HG03280 (cell line): ENCODE data around the gene OSBPL3.
A peak's percentile ranks its signal among the peaks of the same experiment; 100 is the strongest.
"Not testable (repeated sequence)": the region's sequence is repeated elsewhere in the genome, so short reads cannot be mapped to it uniquely, and the experiment has no call there.

Experiments
- ATAC-seq: cut with Tn5 transposase; IDR thresholded peaks from one replicate; pipeline ENCODE4 v1.9.1; 2021; ENCODE audit warnings: mild to moderate bottlenecking, moderate library complexity; ENCODE audit not compliant: unreplicated experiment

The OSBPL3 gene

DNA sequence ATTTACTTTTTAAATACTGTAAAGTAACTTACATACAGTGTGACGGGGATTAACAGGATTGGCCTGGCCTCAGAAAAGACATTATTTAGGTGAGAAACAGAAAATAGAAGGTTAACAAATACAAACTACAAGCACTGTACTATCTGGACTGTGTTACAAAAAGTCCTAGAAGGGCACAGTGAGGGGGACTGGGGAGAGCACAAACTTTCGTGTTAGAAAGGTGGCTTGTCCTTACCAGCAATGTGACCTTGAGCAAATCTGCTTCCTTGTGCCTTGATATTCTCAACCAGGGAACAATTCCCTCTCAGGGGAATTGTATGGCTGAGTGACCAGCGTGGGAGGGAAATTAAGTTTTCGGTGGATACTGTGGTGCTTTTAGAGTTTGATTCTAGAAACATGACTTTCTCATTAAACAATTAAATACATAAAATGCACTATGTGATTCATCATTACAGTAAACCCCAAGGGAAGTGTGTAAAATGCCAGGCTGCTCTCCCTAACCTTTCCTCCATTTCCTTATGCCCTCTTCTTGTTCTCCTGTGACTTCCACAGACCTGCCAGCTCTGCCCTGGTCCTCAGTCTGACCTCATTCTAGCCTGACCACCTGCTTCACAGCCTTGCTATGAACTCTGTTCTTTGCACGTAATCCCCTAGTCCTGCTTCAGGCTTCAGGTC, 57.7 kb downstream of the OSBPL3 start:
- ATAC-seq: no peak

DNA sequence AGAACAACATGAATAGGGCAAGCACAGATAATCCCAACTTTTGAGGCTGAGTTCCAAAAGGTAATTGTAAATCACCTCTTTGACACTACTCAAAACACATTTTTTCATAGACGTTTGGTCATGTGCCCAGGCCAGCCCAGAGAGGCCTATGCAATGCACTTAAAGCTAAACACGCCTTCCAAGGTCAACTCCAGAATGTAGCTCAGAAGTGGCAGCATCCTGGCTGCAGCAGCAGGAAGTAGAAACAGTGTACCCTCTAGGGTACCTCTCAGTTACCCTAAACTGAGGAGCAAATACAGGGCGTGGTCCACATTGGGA, 58.7 kb downstream of the OSBPL3 start:
- ATAC-seq: no peak

DNA sequence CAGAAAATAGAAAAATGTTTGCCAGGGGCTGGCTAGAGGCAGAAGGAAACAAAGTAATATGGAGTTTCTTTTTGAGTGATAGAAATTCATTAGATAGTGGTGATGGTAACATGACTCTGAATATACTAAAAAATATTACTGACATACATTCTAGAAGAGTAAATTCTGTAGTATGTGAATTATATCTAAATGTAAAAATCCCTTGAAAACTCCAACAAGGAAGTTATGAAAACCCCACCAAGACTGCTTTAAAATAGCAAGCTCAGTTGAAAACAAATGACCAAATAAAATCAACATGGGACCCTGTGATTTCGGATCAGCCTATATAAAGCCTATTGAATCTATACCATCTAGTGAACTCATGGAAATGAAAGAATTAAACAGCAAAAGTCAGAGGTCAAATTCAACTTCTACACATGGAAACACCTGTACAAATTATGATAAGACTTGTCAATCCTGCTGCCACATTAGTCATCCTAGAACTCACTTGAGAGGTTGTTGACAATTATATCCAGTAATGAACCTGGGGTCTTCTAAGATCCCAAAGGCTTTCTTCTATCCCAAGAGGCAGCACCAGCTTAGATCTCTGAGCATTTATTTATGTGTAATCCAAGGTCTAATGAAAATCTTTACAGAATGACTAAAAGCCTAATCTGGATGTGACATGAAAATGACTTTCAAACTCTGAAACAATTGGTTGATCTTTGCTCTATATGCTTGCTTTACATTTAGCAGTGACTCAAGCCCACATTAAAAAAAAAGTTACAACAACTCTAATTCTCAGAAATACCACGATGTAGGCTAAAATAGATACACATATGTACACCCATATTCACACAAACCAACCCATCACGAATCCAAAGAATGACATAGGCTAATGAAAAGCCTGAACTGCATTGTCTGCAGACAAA, 59.3 kb downstream of the OSBPL3 start:
- no peak for ATAC-seq

DNA sequence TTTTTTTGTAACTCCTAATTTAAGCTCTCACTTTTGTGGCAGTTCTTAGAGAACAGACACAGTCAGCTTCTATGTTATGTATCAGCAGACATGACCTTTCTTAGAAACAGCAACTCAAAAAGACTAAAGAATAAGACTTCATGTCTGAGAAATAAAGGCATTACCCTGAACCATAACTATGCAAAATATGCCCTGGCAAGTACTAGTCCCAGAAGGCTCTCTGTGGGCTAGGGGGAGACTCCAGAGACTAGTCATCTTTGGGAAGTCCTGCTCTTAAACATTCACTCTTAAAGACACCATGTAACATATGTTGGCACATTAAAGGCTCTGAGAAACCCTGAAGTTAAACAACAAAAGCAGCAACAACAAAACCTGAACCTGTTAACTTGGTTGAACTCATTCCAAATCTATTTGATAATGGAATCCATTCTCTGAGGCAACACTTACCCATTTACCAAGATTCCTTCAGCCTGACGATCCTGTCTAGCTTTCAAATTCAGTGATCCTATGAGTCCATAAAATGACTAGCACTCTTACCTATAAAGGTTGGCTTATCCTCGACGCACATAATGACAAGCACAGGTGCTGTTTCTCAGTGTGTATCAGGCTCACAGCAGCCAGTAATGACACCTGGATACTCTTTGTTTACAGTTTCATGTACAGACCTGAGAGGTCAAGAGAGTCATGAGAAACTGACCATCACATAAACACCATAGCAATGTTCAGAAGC, 62.3 kb downstream of the OSBPL3 start:
- peak; percentile 73 for ATAC-seq

DNA sequence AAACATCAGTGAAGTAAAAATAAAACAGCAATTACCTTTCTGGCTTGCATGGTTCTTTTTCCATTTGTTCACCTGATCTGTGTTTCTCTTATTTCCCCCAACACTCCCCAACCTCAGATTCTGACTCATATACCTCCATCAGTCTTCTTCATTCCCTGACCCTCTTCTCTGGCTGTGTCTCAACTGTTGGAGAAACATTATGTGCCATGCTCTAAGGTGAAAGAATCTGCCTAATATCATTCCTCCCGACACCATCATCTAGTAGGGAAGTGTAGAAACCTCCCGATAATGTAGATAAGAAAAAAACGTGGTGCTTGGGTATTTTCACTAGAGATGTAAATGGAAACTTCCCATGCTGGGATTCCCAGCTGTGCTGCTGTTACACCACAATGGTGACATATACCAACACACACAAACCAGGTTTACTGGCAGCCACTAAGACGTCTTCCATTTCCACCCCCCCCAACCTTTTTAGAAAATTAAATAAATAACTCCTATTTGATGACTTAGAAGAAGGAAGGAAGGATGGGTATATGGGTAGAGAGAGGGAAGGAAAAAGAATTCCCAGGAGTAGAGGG, 63.4 kb downstream of the OSBPL3 start:
- ATAC-seq: no peak

DNA sequence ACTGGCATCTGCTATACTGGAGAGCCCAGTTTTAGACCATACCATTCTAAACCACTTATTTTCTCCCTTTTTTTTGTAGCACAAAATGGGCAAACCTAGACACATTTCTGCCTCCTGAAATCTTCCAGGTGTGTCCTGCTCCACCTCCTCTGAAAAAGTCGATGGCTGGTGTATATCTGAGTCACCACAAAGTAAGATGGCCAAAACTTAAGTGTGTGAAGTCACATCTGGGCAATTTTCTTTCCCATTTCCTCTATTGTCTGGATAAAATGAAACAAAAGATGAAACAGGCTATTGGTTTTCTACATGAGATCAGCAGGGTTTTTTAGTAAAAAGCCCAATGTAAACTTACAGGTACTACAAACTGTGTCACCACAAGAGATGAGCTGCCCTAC, 65.5 kb downstream of the OSBPL3 start:
- ATAC-seq: no peak

DNA sequence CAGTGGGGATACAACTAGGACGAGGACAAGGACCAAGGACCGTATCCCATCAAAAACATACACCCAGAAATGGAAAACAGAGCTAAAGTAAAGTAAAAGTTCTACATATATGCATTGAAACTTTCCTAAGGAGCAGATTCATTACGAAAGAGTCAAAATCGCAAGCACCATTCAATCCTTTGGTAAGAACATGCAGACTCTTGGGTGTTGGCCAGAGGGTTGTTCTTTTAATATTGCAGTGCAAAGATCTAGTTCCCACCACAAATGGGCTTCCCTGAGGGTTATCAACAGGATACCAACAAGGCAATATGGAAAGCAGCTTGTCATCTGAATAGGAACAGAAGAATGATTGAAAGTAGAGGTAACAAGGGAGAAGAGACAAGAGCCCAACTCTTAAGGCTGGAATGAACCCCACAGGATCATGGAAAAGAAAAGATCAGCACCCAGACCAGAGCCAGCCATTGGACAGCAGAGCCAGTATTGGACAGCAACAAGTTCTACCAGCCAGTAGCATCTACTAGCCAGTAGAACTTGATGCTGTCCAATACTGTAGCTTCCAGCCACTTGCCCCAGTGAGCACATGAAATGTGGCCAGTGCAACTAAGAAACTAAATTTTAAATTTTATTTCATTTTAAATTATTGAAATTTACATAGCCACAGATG, 66.0 kb downstream of the OSBPL3 start:
- ATAC-seq: no peak

DNA sequence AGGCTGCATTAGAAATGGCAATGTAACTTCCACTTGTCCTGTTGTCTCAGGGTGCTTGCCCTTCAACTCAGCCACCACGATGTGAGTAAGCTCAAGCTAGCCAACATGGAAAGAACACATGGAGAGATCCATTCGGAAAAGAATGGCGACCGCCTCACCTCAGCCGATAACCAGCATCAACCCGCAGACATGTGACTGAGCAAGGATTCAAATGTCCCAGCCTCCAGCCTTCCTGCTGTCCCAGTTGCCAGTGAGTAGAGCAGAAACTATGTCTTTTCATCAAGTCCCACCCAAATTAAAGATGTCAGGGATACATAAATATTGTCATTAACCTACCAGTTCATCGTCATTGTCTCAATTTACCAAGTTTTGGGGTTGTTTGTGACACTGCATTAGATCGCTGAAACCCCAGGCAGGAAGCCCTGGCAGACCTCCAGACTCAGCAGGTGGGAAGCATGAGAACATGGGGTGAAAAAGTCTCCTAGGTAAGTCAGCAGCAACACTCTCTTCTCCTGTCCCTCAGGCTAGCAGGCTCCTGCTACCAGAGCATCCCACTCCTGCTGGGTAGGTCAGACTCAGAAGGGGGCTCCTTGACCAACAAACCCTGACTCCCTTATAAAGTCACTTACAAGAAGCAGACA, 67.0 kb downstream of the OSBPL3 start:
- ATAC-seq: no peak

DNA sequence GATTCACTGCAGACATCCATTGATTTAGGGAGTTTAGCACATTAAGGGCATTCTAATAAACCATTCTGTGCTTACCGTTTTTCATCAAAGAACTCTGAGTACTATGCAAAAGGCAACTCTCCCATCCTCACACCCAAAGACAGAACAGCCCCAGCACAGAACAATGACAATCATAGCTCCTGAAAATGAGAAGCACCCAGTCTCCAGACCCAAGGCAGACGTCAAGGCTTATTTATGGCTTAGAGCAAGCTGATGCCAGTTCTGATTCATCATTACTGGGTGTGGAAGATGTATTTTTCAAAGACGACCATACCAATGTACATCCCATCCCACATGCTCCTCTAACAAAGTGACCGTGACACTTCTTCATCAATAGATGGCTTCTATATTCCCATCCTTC, 67.6 kb downstream of the OSBPL3 start:
- no peak for ATAC-seq

DNA sequence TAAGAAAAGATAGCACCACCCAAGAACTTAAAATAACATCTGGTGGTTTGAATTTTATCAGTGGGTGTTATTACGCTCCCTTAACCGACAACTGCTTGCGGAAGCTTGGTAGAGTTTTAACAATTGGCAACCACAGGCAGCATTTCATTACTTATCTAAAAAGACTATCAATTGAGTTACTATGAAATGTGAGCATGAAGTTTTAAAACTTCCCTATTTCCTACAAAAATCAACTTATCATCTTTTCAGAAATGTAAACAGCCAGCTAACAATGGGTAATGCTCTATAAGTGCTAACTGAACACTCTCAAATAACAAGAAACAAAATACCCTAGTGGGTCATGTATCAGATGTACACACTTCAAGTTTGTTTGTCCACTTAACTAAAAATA, 68.8 kb downstream of the OSBPL3 start:
- ATAC-seq: no peak

DNA sequence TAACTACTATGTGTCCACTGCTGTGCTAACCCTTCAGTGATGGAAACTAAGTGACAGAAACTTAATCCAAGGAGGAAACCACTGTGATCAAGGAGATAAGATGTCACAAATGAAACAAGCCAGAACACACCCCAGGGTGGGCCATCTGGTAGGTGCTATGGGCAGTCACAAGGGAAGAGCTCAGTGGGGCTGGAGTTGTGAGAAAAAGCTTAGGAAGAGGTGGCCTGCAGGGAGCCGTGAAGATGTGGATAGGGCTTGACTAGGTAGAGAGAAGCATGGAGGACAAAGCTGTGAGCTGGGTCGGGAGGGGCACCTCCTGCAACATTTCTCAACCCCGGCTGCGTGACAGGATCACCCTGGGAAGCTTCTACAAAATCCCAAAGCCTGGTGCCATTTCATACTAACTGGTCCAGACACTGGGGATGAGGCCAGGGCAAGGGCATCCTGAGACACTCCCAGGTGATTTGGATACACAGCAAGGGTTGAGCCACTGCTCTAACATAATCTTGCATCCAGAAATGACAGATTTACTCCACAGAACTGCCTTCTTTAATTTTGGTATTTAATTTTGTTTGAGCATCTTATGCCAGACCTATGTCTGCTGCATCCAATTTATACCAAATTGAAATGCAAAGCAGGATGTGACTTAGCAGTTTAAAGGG, 69.3 kb downstream of the OSBPL3 start:
- ATAC-seq: no peak

DNA sequence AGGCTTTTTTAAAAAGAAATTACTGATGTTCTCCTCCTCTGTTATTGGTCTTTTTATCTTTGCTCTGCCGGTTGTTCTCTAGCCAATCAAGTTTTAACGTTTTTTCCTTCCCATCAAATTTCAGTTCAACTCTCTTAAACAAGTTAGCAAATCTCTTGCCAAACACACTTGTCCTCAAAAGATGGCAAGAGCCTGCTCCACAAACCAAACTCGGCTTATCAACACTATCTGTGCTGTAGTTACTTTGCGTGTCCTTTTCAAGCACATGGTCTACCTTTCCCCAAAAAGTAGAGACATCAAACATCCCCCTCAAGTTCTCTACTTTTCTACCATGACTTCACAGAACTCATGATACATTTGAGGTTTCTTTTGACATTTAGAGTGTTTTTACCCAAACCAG, 71.3 kb downstream of the OSBPL3 start:
- ATAC-seq: no peak

DNA sequence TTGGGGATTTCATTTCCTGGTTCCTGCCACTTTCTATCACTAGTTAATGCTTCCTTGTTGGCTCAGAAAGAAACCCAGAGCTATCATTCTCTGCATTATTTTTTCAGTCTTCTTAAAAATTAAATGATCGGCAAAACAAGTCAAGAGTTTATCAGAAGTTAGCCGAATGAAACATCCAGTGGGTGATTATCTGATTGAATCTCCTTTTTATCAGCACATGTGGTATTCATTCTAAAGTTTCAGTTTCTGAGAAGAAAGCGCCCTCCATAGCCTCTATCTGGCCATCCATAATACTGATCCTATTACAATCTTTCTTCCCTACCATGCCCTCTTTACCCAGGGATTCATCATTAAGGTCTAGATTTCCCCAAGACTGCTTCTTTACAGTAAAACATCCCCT, 71.8 kb downstream of the OSBPL3 start:
- ATAC-seq: no peak

DNA sequence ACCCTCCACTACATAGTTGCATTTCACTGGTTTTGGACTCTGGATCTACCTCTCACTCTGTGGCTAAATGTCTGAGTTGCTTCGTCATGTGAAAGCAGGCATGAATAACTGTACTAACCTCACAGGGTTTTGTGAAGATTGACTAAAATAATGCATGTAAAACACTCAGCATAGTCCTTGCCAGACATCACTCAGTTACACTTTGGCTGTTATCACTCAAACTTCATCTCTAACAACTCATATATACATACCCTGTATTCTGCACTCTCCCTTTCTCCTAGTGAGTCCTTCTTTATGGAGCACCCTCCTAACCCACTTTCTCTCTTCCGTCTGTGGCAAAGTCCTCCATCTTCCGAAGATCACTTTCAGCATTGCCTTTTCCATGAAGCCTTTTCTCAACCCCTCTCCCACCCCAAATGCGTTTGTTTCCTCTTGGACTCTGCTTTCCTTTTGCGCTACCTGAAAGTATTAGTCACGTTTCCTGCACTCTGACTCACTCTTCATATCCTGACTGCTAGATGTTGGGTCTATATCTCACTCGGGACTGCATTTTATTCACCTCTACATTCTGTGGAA, 72.6 kb downstream of the OSBPL3 start:
- peak; percentile 57 for ATAC-seq

DNA sequence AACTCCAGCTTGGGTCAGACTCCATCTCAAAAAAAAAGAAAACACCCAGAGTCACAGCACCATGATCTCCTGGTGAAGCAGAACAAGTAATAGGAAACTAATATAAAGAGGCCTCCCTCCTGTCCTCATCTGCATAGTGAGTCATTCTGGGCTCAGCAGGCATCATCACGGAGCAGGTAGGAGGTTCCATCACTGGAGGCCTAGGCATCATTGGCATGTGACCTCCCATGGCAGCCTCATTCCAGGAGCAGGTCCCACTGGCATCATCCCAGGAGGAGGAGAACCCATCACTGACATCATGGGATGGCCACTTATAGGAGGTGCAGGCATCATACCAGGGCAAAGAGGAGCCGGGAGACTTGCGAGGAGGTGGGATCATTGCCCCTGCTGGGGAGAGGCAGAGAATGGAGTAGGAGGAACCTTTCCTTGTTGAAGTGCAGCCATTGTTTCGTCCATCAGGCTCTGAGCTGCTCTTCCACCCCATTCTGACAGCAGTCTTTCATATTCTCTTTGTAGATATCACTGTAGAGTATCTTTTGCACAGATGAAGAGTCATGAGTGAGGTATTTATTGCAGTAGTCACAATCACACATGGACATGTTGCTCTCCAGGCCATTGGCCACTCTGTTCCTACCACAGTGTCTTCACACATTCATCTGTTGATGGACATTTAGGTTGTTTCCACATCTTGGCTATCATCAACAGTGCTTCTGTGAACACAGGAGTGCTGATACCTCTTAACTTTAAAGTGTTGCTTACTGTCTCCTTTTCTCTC, 73.8 kb downstream of the OSBPL3 start:
- ATAC-seq: no peak

DNA sequence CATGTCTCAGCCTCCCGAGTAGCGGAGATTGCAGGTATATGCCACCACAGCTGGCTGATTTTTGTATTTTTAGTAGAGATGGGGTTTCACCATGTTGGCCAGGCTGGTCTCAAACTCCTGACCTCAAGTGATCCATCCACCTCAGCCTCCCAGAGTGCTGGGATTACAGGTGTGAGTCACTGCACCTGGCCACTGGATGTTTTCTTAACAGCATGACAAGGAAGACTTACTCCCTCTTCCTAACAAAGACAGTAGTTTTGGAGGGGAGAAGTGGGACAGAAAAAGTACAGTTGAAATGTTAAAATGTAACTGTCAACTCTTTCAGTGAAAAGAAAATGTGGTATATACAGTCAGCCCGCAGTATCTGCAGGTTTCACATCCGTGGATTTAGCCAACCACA, 76.0 kb downstream of the OSBPL3 start:
- not testable (repeated sequence) for ATAC-seq

DNA sequence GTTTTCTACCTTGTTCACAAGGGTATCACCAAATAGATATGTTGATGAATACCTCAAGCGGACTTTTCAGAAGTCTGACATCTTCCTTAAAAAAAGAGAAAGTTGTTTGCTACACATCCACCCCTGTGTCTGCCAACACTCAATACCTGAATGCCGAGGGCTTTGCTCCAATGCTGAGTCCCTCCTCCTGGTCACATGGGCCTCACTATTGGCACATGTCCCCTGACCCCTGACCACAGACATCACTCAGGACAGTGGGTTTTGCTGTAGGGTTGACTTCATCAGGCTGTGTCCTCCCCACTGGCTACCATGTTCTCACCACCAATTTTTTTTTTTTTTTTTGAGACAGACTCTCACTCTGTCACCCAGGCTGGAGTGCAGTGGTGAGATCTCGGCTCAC, 76.4 kb downstream of the OSBPL3 start:
- no peak for ATAC-seq

DNA sequence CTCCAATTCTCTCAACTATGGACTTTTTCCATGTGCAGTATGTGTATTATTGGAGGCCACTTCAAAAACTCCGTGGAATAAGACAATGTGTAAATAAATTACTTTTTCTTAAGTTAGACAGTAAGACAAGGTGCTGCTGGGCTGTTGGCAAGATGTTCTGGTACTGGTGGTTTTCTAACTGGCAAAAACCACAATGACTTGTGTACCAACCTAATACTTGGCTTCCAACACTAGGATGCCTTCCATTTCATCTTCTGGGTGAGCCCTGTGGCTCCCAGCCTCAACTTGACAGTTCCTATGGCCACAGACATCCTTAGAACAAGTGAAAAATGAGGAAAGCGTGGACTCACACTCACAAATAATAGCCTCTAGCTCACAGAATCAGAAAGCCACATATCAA, 77.0 kb downstream of the OSBPL3 start:
- ATAC-seq: no peak

DNA sequence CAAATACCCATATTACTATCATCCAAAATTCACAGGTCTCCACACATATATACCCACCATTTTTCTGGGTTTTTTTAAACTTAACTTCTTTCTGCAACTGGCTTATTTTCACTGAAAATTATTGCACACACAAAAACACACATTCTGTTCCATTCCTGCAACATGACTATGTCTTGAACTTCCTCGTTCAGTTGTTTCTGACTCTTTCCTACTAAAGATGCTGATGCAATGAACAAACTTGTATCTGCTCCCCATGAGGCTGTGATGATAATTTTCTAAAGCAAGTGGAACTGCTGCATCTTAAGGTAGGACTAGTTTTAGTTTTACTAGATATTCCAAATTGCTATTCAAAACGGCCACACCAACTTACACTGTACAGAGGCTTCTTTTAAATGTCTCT, 77.7 kb downstream of the OSBPL3 start:
- no peak for ATAC-seq
